Measurements from ENCODE around the gene ZMAT3. TPM values are rescaled to one million over a fixed set of nuclear protein-coding genes. Genes with fewer than 3 reads are reported as not detected.
A peak's percentile ranks its signal among the peaks of the same experiment; 100 is the strongest.

ZMAT3 gene
- total and polyA plus RNA-seq, 2 of the 8 experiments (the other 6 are each of a cell fraction or from before 2014, with no cell fraction given) = 5.0 to 9.2 TPM

DNA sequence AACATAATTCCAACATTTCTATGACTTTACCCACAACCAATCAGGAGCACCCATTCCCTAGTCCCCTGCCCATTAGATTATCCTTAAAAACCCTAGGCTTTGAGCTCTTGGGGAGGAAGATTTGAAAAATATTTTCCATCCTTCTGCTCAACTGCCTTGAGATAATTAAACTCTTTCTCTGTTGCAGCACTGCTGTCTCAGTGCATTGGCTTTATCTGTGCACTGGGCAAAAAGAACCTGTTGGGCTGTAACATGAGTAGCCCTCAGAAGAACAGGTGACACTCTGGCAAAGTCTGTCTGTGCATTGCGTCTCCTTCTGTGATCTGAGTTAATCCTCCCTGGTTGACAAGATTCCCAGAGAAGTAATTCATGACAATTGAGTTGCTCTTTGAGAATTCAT is 83.9 kb downstream of the ZMAT3 start:
- Histone ChIP-seq H4K5ac (ENCODE audit: insufficient read length, low read depth, low read length) (no peak overlapping the region), H2AFZ (ENCODE audit: low read length) (no peak overlapping the region), H3K4me3 (ENCODE audit: extremely low read depth in 1 of 4, insufficient read depth in 2 of 4, low read depth in 3 of 4, low read length in 4 of 4) (no peak overlapping the region), H3K9ac (replicated peaks in 1 of 4; ENCODE audit: extremely low read depth in 1 of 4, low read depth in 3 of 4, low read length in 3 of 4) (no peak overlapping the region), H4K8ac (ENCODE audit: extremely low read depth, insufficient read depth, low read length) (no peak overlapping the region), H3K18ac (ENCODE audit: extremely low read depth, low read length) (no peak overlapping the region), H3K79me2 (ENCODE audit: control insufficient read depth in 1 of 2, insufficient read depth in 2 of 2, low read length in 2 of 2) (no peaks in the 10 kb centered on the region), H2BK15ac (ENCODE audit: low read length) (no peak overlapping the region), H2BK20ac (ENCODE audit: low read length) (no peak overlapping the region), H4K20me1 (replicated peaks in 1 of 2; ENCODE audit: control insufficient read depth in 1 of 2, insufficient read depth in 2 of 2, low read length in 2 of 2) (no peaks in the 10 kb centered on the region), H4K91ac (replicated peaks; ENCODE audit: insufficient read length, low read length) (no peak overlapping the region), H2BK5ac (ENCODE audit: low read depth, low read length) (no peak overlapping the region), H2BK120ac (replicated peaks; ENCODE audit: low read depth, low read length) (no peak overlapping the region), H3K27me3 (replicated peaks in 1 of 4; ENCODE audit: control insufficient read depth in 3 of 4, extremely low read depth in 1 of 4, insufficient read depth in 3 of 4, low read length in 3 of 4) (no peaks in the 10 kb centered on the region), H3K4me2 (ENCODE audit: insufficient read depth in 1 of 2, low read depth in 2 of 2, low read length in 2 of 2) (no peak overlapping the region), H3K23me2 (ENCODE audit: low read depth, low read length) (no peaks in the 10 kb centered on the region), H3K56ac (replicated peaks; ENCODE audit: insufficient read length, low read depth, low read length) (no peak overlapping the region), H3K79me1 (ENCODE audit: low read depth, low read length) (no peaks in the 10 kb centered on the region), H3K9me3 (ENCODE audit: insufficient read depth in 2 of 2, low read depth in 1 of 2, low read length in 1 of 2) (peaks cover 38 to 43% of the 10 kb centered on the region in 2 experiments), H3K27ac (ENCODE audit: low read depth, low read length) (no peak overlapping the region), H3K23ac (ENCODE audit: insufficient read length) (no peak overlapping the region), H3K4ac (replicated peaks; ENCODE audit: insufficient read length, low read depth, low read length) (no peak overlapping the region), H3K36me3 (ENCODE audit: control insufficient read depth in 2 of 4, insufficient read depth in 4 of 4, low read length in 3 of 4) (no peaks in the 10 kb centered on the region), H3K4me1 (replicated peaks in 1 of 4; ENCODE audit: control insufficient read depth in 3 of 4, insufficient read depth in 4 of 4, low read length in 3 of 4) (no peaks in the 10 kb centered on the region), H2AK5ac (ENCODE audit: low read depth, low read length) (no peak overlapping the region), H2BK12ac (ENCODE audit: low read depth, low read length) (no peak overlapping the region), H3K14ac (ENCODE audit: insufficient read length) (no peak overlapping the region)
- no peak for DNase-seq (ENCODE audit: low read depth in 1 of 2, low spot score in 2 of 2)
- POLR2A ChIA-PET (ENCODE audit: partially characterized antibody) = no interaction called here
- CTCF ChIA-PET (ENCODE audit: partially characterized antibody) = no interaction called here
- TF ChIP-seq EP300 (IDR thresholded peaks at IDR 0.05; ENCODE audit: borderline replicate concordance in 1 of 2, low read depth in 2 of 2, low read length in 2 of 2) (no peak), KDM5A (IDR thresholded peaks at IDR 0.05; ENCODE audit: low read length) (peak; percentile 47; the same call in 1 of the 2 replicates)
- no peak for FAIRE-seq
- 90% methylated on average over 1 of the region's 1 CpG; no CpG with 5 or more reads in 1 of the 2 experiments for WGBS, 2 experiments (ENCODE audit: extremely low coverage in 1 of 2, insufficient coverage in 1 of 2, insufficient read length in 1 of 2, insufficient replicate concordance in 2 of 2, low coverage in 1 of 2, low lambda C conversion rate in 2 of 2, missing lambda C conversion rate in 1 of 2)
